Esophagus (tissue), 2 donors: ENCODE results near the gene KYNU. TPM values are rescaled to one million over a fixed set of nuclear protein-coding genes. Genes with fewer than 3 reads are reported as not detected.

Source experiments
- H3K27ac ChIP-seq, 2 donors: one replicate each; pipeline ENCODE4 v1.5.1; 2013; ENCODE audit warnings: low read depth in 2 of 2, mild to moderate bottlenecking in 2 of 2, inconsistent platforms in 1 of 2, low read length in 1 of 2, moderate library complexity in 1 of 2
- H3K27me3 ChIP-seq, 2 donors: one replicate each; pipeline ENCODE4 v1.6.1; 2013; ENCODE audit warnings: low read length in 2 of 2, control low read depth in 1 of 2, mild to moderate bottlenecking in 1 of 2; ENCODE audit not compliant: insufficient read depth in 2 of 2, control insufficient read depth in 1 of 2
- H3K36me3 ChIP-seq, 2 donors: one replicate each; pipeline ENCODE4 v1.6.1; 2013; ENCODE audit warnings: low read length in 1 of 2; ENCODE audit not compliant: control insufficient read depth in 2 of 2, insufficient read depth in 2 of 2
- H3K4me1 ChIP-seq, 2 donors: one replicate each; pipeline ENCODE4 v1.6.1; 2013; ENCODE audit warnings: low read length in 1 of 2; ENCODE audit not compliant: control insufficient read depth in 2 of 2, insufficient read depth in 2 of 2
- H3K4me3 ChIP-seq, 2 donors: one replicate each; pipeline ENCODE4 v1.5.1; 2013; ENCODE audit warnings: low read length in 2 of 2, mild to moderate bottlenecking in 2 of 2, low read depth in 1 of 2, moderate library complexity in 1 of 2
- H3K9me3 ChIP-seq, 2 donors: one replicate each; pipeline ENCODE4 v1.6.1; 2013; ENCODE audit warnings: mild to moderate bottlenecking in 2 of 2, low read depth in 1 of 2, low read length in 1 of 2, moderate library complexity in 1 of 2; ENCODE audit not compliant: control insufficient read depth in 2 of 2, insufficient read depth in 1 of 2
- WGBS, 2 donors: extraction: QIAGEN DNeasy Blood & Tissue Kit; methylation state at CpG; one replicate each; pipeline ENCODE4 v1.1.7; 2013; 5-methylcytosine and 5-hydroxymethylcytosine counted together
- polyA plus RNA-seq, 2 donors: library from polyadenylated mRNA; stranded (reverse); fragments of 200-250 nt; gene quantifications; one replicate each; pipeline ENCODE4 v1.2.3, GENCODE V29; 2013
- donor health status: healthy with polysubstance abuse.
- donor health status: Bipolar disorder and iron deficiency.

KYNU gene
- polyA plus RNA-seq, 2 donors, result 2.4 to 2.7 TPM

- no peaks in the 10 kb centered on the region for H3K36me3 ChIP-seq
- no peaks in the 10 kb centered on the region for H3K9me3 ChIP-seq
- H3K4me3 ChIP-seq, result no peak overlapping the region
- no peak overlapping the region for H3K27ac ChIP-seq
- no peaks in the 10 kb centered on the region for H3K27me3 ChIP-seq
- H3K4me1 ChIP-seq, result no peaks in the 10 kb centered on the region
- 72 to 76% methylated on average over 3 of the region's 3 CpGs for WGBS, 2 donors
Measured at GRCh38 chr2:142981756-142982155, 104.3 kb downstream of the KYNU start.

GRCh38 chr2:142983174-142983573 lies 105.7 kb downstream of the KYNU start:
- no peaks in the 10 kb centered on the region for H3K36me3 ChIP-seq
- H3K9me3 ChIP-seq, result no peaks in the 10 kb centered on the region
- H3K4me1 ChIP-seq, result no peaks in the 10 kb centered on the region
- no peak overlapping the region for H3K27ac ChIP-seq
- WGBS, 2 donors, result 89 to 90% methylated on average over 1 of the region's 1 CpG
- H3K27me3 ChIP-seq, result no peaks in the 10 kb centered on the region
- H3K4me3 ChIP-seq, result no peak overlapping the region

GRCh38 chr2:142984657-142985056 lies 107.2 kb downstream of the KYNU start:
- Histone ChIP-seq H3K4me3 (no peak overlapping the region), H3K36me3 (no peaks in the 10 kb centered on the region), H3K27me3 (no peaks in the 10 kb centered on the region), H3K9me3 (no peaks in the 10 kb centered on the region), H3K27ac (no peak overlapping the region), H3K4me1 (no peaks in the 10 kb centered on the region)
- WGBS, 2 donors, result 93 to 94% methylated on average over 2 of the region's 2 CpGs

- WGBS, 2 donors, result 74 to 86% methylated on average over 2 of the region's 2 CpGs
- H3K27me3 ChIP-seq, result no peaks in the 10 kb centered on the region
- H3K9me3 ChIP-seq, result no peaks in the 10 kb centered on the region
- H3K4me1 ChIP-seq, result no peaks in the 10 kb centered on the region
- H3K4me3 ChIP-seq, result no peak overlapping the region
- H3K27ac ChIP-seq, result no peak overlapping the region
- no peaks in the 10 kb centered on the region for H3K36me3 ChIP-seq
Measured at GRCh38 chr2:142987044-142987443, 109.6 kb downstream of the KYNU start.

GRCh38 chr2:142989273-142990204 lies 112.1 kb downstream of the KYNU start:
- H3K27ac ChIP-seq, result no peak overlapping the region
- no peaks in the 10 kb centered on the region for H3K27me3 ChIP-seq
- no peaks in the 10 kb centered on the region for H3K9me3 ChIP-seq
- H3K36me3 ChIP-seq, result no peaks in the 10 kb centered on the region
- no peaks in the 10 kb centered on the region for H3K4me1 ChIP-seq
- no peak overlapping the region for H3K4me3 ChIP-seq
- WGBS, 2 donors, result 35 to 36% methylated on average over 5 of the region's 5 CpGs

GRCh38 chr2:142991295-142991694 lies 113.8 kb downstream of the KYNU start:
- no peak overlapping the region for H3K4me3 ChIP-seq
- no peaks in the 10 kb centered on the region for H3K36me3 ChIP-seq
- H3K27ac ChIP-seq, result no peak overlapping the region
- H3K27me3 ChIP-seq, result no peaks in the 10 kb centered on the region
- H3K9me3 ChIP-seq, result no peaks in the 10 kb centered on the region
- no peaks in the 10 kb centered on the region for H3K4me1 ChIP-seq
- whole genome bisulfite sequencing, 2 donors, result 69 to 73% methylated on average over 3 of the region's 3 CpGs

GRCh38 chr2:142992840-142993239 lies 115.4 kb downstream of the KYNU start:
- Histone ChIP-seq H3K4me3 (no peak overlapping the region), H3K9me3 (no peaks in the 10 kb centered on the region), H3K27me3 (no peaks in the 10 kb centered on the region), H3K36me3 (no peaks in the 10 kb centered on the region), H3K27ac (no peak overlapping the region), H3K4me1 (no peaks in the 10 kb centered on the region)
- 70 to 75% methylated on average over 4 of the region's 4 CpGs for WGBS, 2 donors

GRCh38 chr2:142993771-142994170 lies 116.3 kb downstream of the KYNU start:
- WGBS, 2 donors, result 62 to 68% methylated on average over 2 of the region's 2 CpGs
- Histone ChIP-seq H3K27ac (no peak overlapping the region), H3K9me3 (no peaks in the 10 kb centered on the region), H3K4me1 (no peaks in the 10 kb centered on the region), H3K4me3 (no peak overlapping the region), H3K36me3 (no peaks in the 10 kb centered on the region), H3K27me3 (no peaks in the 10 kb centered on the region)

- H3K4me1 ChIP-seq, result no peaks in the 10 kb centered on the region
- no peak overlapping the region for H3K27ac ChIP-seq
- H3K4me3 ChIP-seq, result no peak overlapping the region
- no peaks in the 10 kb centered on the region for H3K9me3 ChIP-seq
- no peaks in the 10 kb centered on the region for H3K27me3 ChIP-seq
- WGBS, 2 donors, result 87 to 88% methylated on average over 2 of the region's 2 CpGs
- H3K36me3 ChIP-seq, result no peaks in the 10 kb centered on the region
Measured at GRCh38 chr2:142994665-142995064, 117.2 kb downstream of the KYNU start.

GRCh38 chr2:142997231-142997630 lies 119.8 kb downstream of the KYNU start:
- 74 to 77% methylated on average over 1 of the region's 1 CpG for WGBS, 2 donors
- Histone ChIP-seq H3K27me3 (no peaks in the 10 kb centered on the region), H3K27ac (no peak overlapping the region), H3K36me3 (no peaks in the 10 kb centered on the region), H3K9me3 (no peaks in the 10 kb centered on the region), H3K4me3 (no peak overlapping the region), H3K4me1 (no peaks in the 10 kb centered on the region)
